Measurements from ENCODE around the gene ARID3A.
"Not testable (repeated sequence)": the region's sequence is repeated elsewhere in the genome, so short reads cannot be mapped to it uniquely, and the experiment has no call there.

The ARID3A gene

GRCh38 chr19:1023883-1024188 is 98.0 kb downstream of the ARID3A start:
- H3K9me3 Mint-ChIP-seq; ATAC-seq (replicated peaks); DNase-seq; H3K4me3 Mint-ChIP-seq; H3K27ac Mint-ChIP-seq; H3K27me3 Mint-ChIP-seq: not testable (repeated sequence)
- H3K36me3 Mint-ChIP-seq (ENCODE audit: insufficient read depth), result peaks cover 51% of the 10 kb centered on the region
- H3K4me1 Mint-ChIP-seq (ENCODE audit: low read depth in 2 of 2), result peaks cover 17 to 23% of the 10 kb centered on the region in 2 donors

- DNase-seq; ATAC-seq (replicated peaks); H3K27me3 Mint-ChIP-seq; H3K27ac Mint-ChIP-seq; H3K4me3 Mint-ChIP-seq; H3K9me3 Mint-ChIP-seq: not testable (repeated sequence)
- Mint-ChIP-seq H3K36me3 (ENCODE audit: insufficient read depth) (peaks cover 51% of the 10 kb centered on the region), H3K4me1 (ENCODE audit: low read depth in 2 of 2) (peaks cover 14 to 22% of the 10 kb centered on the region in 2 donors)
Observed at GRCh38 chr19:1025080-1025479, 99.2 kb downstream of the ARID3A start.

Data from effector memory CD8-positive, alpha-beta T cell (primary cell).